Left colon (tissue), 2 donors: ENCODE results near the gene ZNF644. TPM values are rescaled to one million over a fixed set of nuclear protein-coding genes. Genes with fewer than 3 reads are reported as not detected.
A peak's percentile ranks its signal among the peaks of the same experiment; 100 is the strongest.
"Not testable (repeated sequence)": the region's sequence is repeated elsewhere in the genome, so short reads cannot be mapped to it uniquely, and the experiment has no call there.

Experiments
- ATAC-seq: fragments of 200-7000 bp; cut with Tn5 transposase; one replicate; pipeline ENCODE4 v1.9.1; 2020; ENCODE audit warnings: mild to moderate bottlenecking, moderate library complexity
- DNase-seq, 2 donors: peaks; one replicate each; pipeline ENCODE4 v3.0.0-alpha.2; 2020
- intact Hi-C, 2 donors: fragments of 100-400 bp; cut with DNase I in 1 of 2; cut with micrococcal nuclease in 1 of 2; formaldehyde crosslinking; loops; one replicate each; pipeline versions ENCODE4 v1.11.2 to v1.14.0; 2022; cut with DNase I, micrococcal nuclease
- total RNA-seq, 2 donors: library from RNA; stranded (reverse); fragmentation: NEBNext Ultra II Directional; extraction: Animal tissue kit (Norgen Biotek cat#: 25700); gene quantifications; one replicate each; pipeline ENCODE4 v1.2.1, GENCODE V29; 2021
- donor health status: DM: no; HTN: no; CAD: no.
- donor health status: DM: yes; HTN: yes; CAD: no.

The ZNF644 gene
- total RNA-seq, 2 donors from 2014 or later: 46.1 to 56.0 TPM

DNA sequence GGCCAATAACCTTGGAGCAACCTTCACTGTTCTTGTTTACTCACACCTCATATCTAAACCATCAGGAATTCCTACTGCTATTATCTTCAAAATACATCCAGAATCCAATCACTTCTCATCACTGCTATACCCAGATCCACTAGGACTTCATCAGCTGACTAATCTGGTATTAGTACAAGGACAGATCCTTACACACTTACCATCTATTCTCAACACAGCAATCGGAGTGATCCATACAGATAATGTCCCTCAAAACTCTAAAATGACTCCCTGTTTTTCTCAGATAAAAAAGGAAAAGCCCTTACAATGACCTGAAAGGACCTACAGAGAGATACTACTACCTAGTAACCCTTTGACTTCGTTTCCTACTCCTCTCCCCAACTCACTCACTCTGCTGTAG, 70.8 kb downstream of the ZNF644 start:
- intact Hi-C loops: no loop called here
- ATAC-seq: no peak
- DNase-seq: no peak

DNA sequence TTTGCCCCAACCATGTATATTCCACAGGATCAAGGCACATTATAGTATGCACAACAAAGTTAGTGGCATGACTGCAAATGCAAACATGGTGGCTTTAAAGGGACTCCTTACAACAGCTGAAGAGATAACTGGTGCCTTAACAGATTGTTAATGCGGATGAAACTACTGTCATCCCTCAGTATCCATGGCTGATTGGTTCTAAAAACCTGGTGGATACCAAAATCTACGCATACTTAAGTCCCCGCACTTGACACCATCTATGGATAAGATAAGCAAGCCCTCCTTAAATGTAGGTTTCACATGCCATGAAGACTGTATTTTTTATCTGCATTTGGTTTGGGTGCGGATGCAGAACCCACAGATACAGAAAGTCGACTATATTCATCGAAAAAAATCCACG, 73.5 kb downstream of the ZNF644 start:
- no peak for ATAC-seq
- no peak for DNase-seq
- intact Hi-C loops: no loop called here

DNA sequence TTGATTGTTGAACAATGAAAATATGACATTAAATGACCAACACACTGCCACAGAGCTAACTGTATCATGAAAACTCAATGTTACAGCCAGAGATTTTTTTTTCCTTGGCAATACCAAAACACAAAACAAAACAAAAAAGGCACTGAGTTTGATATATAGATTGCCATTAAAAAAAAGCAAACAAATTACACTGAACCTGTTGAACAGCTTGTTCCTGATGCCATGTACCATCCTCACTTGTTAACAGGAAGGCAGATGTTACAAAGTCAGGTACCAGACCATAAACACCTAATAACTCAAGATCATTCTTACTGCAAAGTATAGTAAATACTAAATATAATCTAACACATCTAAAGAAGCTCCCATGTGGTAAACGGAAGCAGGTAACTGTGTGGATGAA, 75.2 kb downstream of the ZNF644 start:
- DNase-seq (no peak), ATAC-seq (no peak)
- intact Hi-C loops: no loop called here

DNA sequence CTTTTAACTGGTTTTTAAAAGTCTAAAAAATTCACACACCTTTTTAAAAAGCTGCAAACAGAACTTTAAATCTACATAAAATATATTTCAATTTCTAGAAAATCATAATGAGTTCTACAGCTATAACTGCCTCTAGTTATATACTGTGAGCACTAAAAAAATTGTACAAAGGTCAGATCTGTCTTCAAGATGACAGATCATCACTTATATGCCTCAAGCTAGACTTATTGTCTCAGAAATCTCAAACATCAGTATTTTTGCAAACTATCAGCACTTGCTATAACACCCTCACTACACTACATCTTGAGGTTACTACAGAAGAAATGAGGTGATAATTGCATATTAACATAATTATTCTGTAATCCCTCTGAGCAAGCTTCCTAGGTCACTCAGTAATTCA, 76.5 kb downstream of the ZNF644 start:
- DNase-seq (no peak), ATAC-seq (peak; percentile 60)
- intact Hi-C loops: no loop called here

DNA sequence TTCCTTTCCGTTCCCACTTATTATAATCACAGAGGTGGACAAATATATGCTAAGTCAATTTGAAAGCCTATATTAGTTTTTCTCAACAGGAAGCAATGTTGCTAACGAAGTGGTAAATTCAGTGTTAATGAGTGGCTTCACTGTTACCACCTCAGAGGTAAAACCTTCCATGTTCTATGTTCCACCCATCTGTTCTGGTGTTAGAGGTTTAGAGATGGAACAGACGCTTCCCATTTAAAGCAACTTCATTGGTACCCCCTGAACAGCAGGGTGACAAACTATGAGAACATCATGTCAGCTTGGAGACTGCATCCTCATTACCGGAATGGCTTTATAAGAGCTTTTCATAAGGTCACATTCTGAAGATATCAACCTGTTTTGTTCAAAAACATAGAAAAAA, 77.9 kb downstream of the ZNF644 start:
- intact Hi-C loops: no loop called here
- no peak for DNase-seq
- ATAC-seq: no peak

- ATAC-seq (no peak), DNase-seq (no peak)
- intact Hi-C loops: no loop called here
These were observed 81.1 kb downstream of the ZNF644 start for GRCh38 chr1:90940746-90941145.

DNA sequence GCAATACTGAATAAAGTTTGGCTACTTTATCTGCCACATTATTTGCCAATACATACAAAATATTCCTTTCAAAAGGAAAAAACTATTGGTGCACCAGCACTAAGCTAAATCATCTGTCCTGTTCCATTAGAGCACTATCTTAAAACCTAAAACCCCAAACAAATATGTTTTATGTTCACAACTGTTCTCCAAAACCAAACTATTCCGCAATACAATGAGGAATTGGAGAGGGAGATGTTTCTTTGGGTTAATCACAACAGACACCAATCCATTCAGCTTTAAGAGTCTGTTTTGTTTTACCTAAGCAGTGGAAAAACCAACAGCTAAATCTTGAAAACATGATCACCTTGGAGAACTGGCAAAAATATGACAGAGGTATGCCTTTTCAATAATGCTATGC, 85.1 kb downstream of the ZNF644 start:
- no peak for DNase-seq
- no peak for ATAC-seq
- intact Hi-C loops: no loop called here

GRCh38 chr1:90936061-90936460, 85.8 kb downstream of the ZNF644 start:
- intact Hi-C loops: no loop called here
- no peak for DNase-seq
- no peak for ATAC-seq

DNA sequence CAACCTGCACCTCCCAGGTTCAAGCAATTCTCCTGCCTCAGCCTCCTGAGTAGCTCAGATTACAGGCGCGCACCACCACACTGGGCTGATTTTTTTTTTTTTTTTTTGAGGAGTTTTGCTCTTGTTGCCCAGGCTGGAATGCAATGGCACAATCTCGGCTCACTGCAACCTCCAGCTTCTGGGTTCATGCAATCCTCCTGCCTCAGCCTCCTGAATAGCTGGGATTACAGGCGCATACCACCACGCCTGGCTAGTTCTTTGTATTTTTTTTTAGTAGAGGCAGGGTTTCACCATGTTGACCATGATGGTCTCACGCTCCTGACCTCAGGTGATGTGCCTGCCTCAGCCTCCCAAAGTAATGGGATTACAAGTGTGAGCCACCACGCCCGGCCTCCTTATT, 93.6 kb downstream of the ZNF644 start:
- ATAC-seq, DNase-seq, intact Hi-C loops: not testable (repeated sequence)

DNA sequence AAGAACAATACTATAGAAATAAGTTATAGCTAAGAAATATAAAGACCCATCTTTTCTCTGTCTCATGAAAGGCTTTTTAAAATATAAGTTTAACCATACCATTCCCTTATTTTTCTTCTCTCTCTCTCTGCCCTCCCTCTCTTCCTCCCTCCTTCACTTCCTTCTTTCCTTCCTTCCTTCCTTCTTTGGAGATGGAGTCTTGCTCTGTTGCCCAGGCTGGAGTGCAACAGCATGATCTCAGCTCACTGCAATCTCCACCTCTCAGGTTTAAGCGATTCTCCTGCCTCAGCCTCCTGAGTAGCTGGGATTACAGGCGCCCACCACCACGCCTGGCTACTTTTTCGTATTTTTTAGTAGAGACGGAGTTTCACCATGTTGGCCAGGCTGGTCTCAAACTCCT, 94.2 kb downstream of the ZNF644 start:
- DNase-seq, intact Hi-C loops, ATAC-seq: not testable (repeated sequence)

DNA sequence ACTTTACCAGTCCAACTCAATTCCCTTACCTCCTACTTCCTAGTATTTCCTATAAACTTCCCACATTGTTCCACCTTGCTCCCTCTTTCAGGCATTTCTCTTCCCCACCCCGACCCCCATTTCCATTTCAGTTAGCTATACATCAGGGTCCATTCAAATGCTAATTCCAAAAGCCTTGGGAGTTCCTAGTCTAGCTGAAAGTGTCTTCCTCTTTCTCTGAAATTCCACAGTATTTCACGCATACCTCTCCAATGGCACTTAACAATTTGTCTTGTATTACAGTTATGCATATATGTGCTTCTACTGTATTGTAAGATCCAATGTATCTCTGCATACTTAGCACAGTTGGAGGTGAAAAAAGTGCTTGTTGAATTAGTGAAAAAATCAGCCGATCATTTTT, 94.9 kb downstream of the ZNF644 start:
- DNase-seq: no peak
- no peak for ATAC-seq
- intact Hi-C loops: no loop called here

- ATAC-seq (peak; percentile 43), DNase-seq (no peak)
- intact Hi-C loops: no loop called here
These were observed 95.6 kb downstream of the ZNF644 start for GRCh38 chr1:90925928-90926869.

DNA sequence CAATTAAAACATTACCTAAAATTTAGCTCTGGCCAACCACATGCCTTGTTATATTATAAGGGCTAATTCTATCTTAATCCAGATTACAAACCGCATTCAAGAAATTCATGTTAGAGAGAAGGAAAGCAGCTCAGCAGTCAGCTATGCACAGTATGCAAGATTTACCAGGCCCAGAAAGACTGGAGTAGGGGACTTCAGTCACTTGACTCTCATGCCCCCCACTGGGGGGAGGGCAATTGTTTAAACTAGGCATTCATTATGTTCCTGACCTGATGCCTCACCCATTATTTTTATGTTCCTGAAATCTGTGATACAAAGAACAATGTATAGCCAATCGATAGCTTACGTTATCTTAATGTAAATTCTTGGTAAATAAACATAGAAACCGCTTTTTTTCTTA, 96.9 kb downstream of the ZNF644 start:
- intact Hi-C loops: no loop called here
- ATAC-seq: no peak
- no peak for DNase-seq

- DNase-seq (no peak), ATAC-seq (no peak)
- intact Hi-C loops: no loop called here
These were observed 98.8 kb downstream of the ZNF644 start for GRCh38 chr1:90922996-90923395.

DNA sequence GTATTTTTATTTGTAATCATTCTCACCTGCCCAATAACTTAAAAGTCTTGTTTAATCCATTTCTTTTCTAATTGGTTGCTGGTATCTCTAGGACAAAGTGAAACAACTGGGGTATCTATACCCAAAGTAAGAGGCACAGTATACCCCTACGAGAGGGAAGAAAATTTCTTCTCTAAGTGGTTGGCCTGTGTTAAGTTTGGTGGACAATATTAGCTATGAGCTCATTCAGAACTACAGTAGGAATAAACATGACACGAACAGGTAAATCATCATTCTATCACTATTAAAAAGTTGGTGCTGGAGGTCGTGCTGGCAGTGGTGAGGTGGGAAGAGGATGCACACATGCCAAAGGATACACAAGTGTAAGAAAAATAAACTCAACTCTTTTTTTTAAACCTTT, 99.6 kb downstream of the ZNF644 start:
- intact Hi-C loops: no loop called here
- DNase-seq (no peak), ATAC-seq (no peak)

GRCh38 chr1:90919900-90920299, 101.9 kb downstream of the ZNF644 start:
- ATAC-seq (no peak), DNase-seq (no peak)
- intact Hi-C loops: no loop called here

DNA sequence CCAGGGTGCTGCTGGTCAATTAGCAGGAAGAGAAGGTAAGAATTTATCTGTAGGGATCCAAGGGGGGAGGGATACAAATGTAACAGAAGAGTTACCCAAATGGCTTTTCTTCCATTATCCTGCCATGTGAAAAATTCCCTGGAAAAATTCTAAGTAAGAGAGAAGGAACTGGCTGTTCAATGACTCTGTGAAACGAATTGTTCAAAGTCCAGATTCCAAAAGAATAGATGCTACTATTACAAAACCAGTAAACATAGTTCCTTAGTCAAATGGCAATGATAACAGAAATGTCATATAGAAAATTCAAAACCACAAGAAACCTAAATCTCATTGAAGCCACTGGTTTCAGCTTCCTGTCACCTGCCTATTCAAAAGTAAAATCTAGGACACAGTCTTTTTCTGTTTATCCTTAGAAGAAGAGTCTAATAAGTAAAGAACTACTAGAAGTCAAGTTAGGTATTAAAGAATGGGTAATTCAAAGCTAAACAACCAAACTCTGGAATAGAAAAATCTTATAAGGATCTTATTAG, 102.6 kb downstream of the ZNF644 start:
- no peak for DNase-seq
- peak; percentile 26 for ATAC-seq
- intact Hi-C loops: no loop called here

DNA sequence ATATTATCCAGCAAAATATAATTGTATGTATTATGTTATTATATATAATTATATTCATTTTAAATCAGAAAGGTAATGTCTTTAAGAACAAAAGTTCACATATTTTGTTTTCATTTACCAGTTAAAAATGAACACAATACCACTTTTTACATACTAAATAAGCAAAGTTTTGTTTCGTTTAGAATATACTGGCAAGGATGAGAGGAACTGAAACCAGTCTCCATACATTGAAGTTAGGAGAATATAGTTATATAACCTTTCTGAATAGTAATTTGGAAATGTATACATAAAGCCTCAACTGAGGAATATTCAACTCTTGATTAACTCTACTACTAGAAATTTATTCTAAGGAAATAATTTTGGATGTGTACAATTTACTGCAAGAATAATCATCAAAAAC, 110.5 kb downstream of the ZNF644 start:
- intact Hi-C loops: no loop called here
- ATAC-seq: no peak
- DNase-seq: no peak

DNA sequence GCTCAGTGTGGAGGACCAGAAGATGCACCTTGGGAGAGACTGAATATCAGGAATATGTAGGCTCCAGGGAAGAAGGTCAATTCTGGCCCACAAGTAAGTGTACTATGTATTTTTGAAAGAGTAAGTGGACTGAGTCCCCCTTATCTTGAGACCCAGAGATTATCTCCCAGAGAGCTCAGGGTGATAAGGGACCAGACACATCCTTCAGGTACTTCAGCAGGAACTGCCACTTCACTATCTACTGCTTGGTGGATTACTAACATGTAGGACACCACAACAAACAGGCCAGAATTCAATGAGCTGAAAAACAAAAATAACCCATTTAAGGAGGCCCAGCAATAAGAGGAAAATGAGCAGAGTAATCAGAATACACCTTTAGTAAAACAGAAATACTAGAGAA, 119.2 kb downstream of the ZNF644 start:
- intact Hi-C loops: no loop called here
- ATAC-seq: no peak
- DNase-seq: no peak

- ATAC-seq (no peak), DNase-seq (no peak)
- intact Hi-C loops: no loop called here
These were observed 122.6 kb downstream of the ZNF644 start for GRCh38 chr1:90899263-90899662.

GRCh38 chr1:90893679-90894078, 128.2 kb downstream of the ZNF644 start:
- DNase-seq, intact Hi-C loops: not testable (repeated sequence)
- ATAC-seq: peak; percentile 23
